HepG2 (cell line): ENCODE results near the gene PPP1R14D. TPM values are rescaled to one million over a fixed set of nuclear protein-coding genes. Genes with fewer than 3 reads are reported as not detected.
A peak's percentile ranks its signal among the peaks of the same experiment; 100 is the strongest.

ENCODE experiments used
- DPF2 ChIP-seq: sonication (generic); formaldehyde crosslinking; IDR thresholded peaks from 2 replicates; pipeline ENCODE4 v1.4.0; 2020; ENCODE audit warnings: mild to moderate bottlenecking, low read depth, missing genetic modification reagents, borderline replicate concordance
- DR1 ChIP-seq: sonication (generic); formaldehyde crosslinking; IDR thresholded peaks from 2 replicates; pipeline ENCODE4 v1.8.0; 2021; ENCODE audit warnings: mild to moderate bottlenecking, missing genetic modification reagents, inconsistent platforms
- GFI1 ChIP-seq: sonication (generic); formaldehyde crosslinking; IDR thresholded peaks from 2 replicates; pipeline ENCODE4 v1.5.0; 2020; ENCODE audit warnings: missing genetic modification reagents, mild to moderate bottlenecking, borderline replicate concordance
- HES4 ChIP-seq: sonication (generic); formaldehyde crosslinking; IDR thresholded peaks from 2 replicates; pipeline ENCODE4 v1.9.0; 2021; ENCODE audit warnings: mild to moderate bottlenecking, missing genetic modification reagents, borderline replicate concordance
- MAFK ChIP-seq, 2 experiments: IDR thresholded peaks in 1 of 2; conservative IDR thresholded peaks in 1 of 2; 2 replicates each; pipeline ENCODE4 v1.6.1; 2011; ENCODE audit warnings: improper control_type of control experiment in 2 of 2, low read length in 2 of 2
- MEIS1 ChIP-seq: sonication (generic); formaldehyde crosslinking; IDR thresholded peaks from 2 replicates; pipeline ENCODE4 v1.9.0; 2021; ENCODE audit warnings: mild to moderate bottlenecking, missing genetic modification reagents, moderate library complexity, borderline replicate concordance
- MLLT10 ChIP-seq: sonication (generic); formaldehyde crosslinking; IDR thresholded peaks from 2 replicates; pipeline ENCODE4 v1.4.0; 2020; ENCODE audit warnings: missing genetic modification reagents
- NBN ChIP-seq: fragments of 450-650 bp; conservative IDR thresholded peaks from 2 replicates; pipeline ENCODE4 v1.6.1; 2017
- NR2F6 ChIP-seq, 2 experiments: IDR thresholded peaks; 2 replicates each; pipeline ENCODE4 v1.6.1; 2016; ENCODE audit warnings: antibody characterized with exemption in 1 of 2, mild to moderate bottlenecking in 1 of 2
- PHB2 ChIP-seq: fragments of 450-650 bp; IDR thresholded peaks from 2 replicates; pipeline ENCODE4 v1.6.1; 2018; ENCODE audit not compliant: partially characterized antibody
- YEATS4 ChIP-seq: sonication (generic); formaldehyde crosslinking; IDR thresholded peaks from 2 replicates; pipeline ENCODE4 v1.4.0; 2020; ENCODE audit warnings: missing genetic modification reagents, borderline replicate concordance
- ZFX ChIP-seq: sonication (generic); formaldehyde crosslinking; IDR thresholded peaks from 2 replicates; pipeline ENCODE4 v1.4.0; 2020; ENCODE audit warnings: mild to moderate bottlenecking, low read depth, missing genetic modification reagents, moderate library complexity
- ZNF263 ChIP-seq: sonication (generic); formaldehyde crosslinking; IDR thresholded peaks from 2 replicates; pipeline ENCODE4 v1.4.0; 2020; ENCODE audit warnings: missing genetic modification reagents
- ZNF512B ChIP-seq: sonication (generic); formaldehyde crosslinking; IDR thresholded peaks from 2 replicates; pipeline ENCODE4 v1.5.1; 2020; ENCODE audit warnings: missing genetic modification reagents, mild to moderate bottlenecking, borderline replicate concordance
- ZNF564 ChIP-seq: sonication (generic); formaldehyde crosslinking; IDR thresholded peaks from 2 replicates; pipeline ENCODE4 v1.8.1; 2023; ENCODE audit warnings: mild to moderate bottlenecking, missing genetic modification reagents
- ZSCAN25 ChIP-seq: sonication (generic); formaldehyde crosslinking; IDR thresholded peaks from 2 replicates; pipeline ENCODE4 v1.8.0; 2022; ENCODE audit warnings: mild to moderate bottlenecking, missing genetic modification reagents
- polyA plus RNA-seq, 8 experiments: library from polyadenylated mRNA; depleted of rRNA in 3 of 8; stranded (reverse) in 7 of 8; unstranded in 1 of 8; fragments of >200 nt; fragmentation: Illumina TruSeq in 4 of 8; extraction: Trizol in 4 of 8; gene quantifications; 2 replicates each; pipeline versions ENCODE4 v1.2.1 to v1.2.3, GENCODE V29; 2011 to 2016; ENCODE audit warnings: low read depth in 4 of 8, missing spikeins in 1 of 8, mixed read lengths in 1 of 8; ENCODE audit not compliant: insufficient read depth in 1 of 8
- total RNA-seq, 5 experiments: library from RNA; depleted of rRNA; stranded (reverse); fragments of >200 nt; fragmentation: Illumina TruSeq; extraction: Trizol; gene quantifications; 2 replicates each; pipeline ENCODE4 v1.2.3, GENCODE V29; 2016; ENCODE audit warnings: low read depth in 1 of 5
- TF ChIP-seq, protein P1 (sequence below), 2 experiments: IDR thresholded peaks; 2 replicates each; pipeline ENCODE4 v1.6.1; 2011 to 2012; ENCODE audit warnings: low read length in 2 of 2, borderline replicate concordance in 1 of 2, low read depth in 1 of 2, mild to moderate bottlenecking in 1 of 2, moderate library complexity in 1 of 2
- TF ChIP-seq, protein P2 (sequence below): sonication (generic); formaldehyde crosslinking; IDR thresholded peaks from 2 replicates; pipeline ENCODE4 v1.8.0; 2022; ENCODE audit warnings: mild to moderate bottlenecking, missing genetic modification reagents, moderate library complexity
- TF ChIP-seq, protein P3 (sequence below): sonication (generic); formaldehyde crosslinking; conservative IDR thresholded peaks from 2 replicates; pipeline ENCODE4 v1.8.1; 2023; ENCODE audit warnings: missing genetic modification reagents

Gene PPP1R14D
- total and polyA plus RNA-seq, 2 of the 13 experiments (the other 11 are each of a cell fraction or from before 2014, with no cell fraction given): 0.53 to 0.55 TPM

GRCh38 chr15:40873694-40874561 lies 45.4 kb upstream of the PPP1R14D start, which contains the start of gene RHOV (continued):
- TF ChIP-seq ZNF512B (CRISPR knock-in tag) (no peak), HES4 (CRISPR knock-in tag) (no peak), NR2F6 (IDR thresholded peaks at IDR 0.05) (no peak), NR2F6 (CRISPR knock-in tag; IDR thresholded peaks at IDR 0.05) (no peak), PHB2 (no peak), MEIS1 (0 out of 2 replicates have a peak, but pooled peaks have one; percentile 59), MLLT10 (CRISPR knock-in tag) (no peak), ZFX (CRISPR knock-in tag) (peak; percentile 65), ZNF564 (0 out of 2 replicates have a peak, but pooled peaks have one; percentile 17), NBN (no peak), ZSCAN25 (CRISPR knock-in tag) (peak; percentile 100), DR1 (CRISPR knock-in tag) (0 out of 2 replicates have a peak, but pooled peaks have one; percentile 39), ZNF263 (CRISPR knock-in tag) (peak; percentile 51), DPF2 (CRISPR knock-in tag) (no peak), YEATS4 (CRISPR knock-in tag) (0 out of 2 replicates have a peak, but pooled peaks have one; percentile 60), GFI1 (CRISPR knock-in tag) (no peak), MAFK (conservative IDR thresholded peaks at IDR 0.05 in 1 of 2, IDR thresholded peaks at IDR 0.05 in 1 of 2; ENCODE audit: low read length in 2 of 2) (no peak)
- TF ChIP-seq, protein P1, sequence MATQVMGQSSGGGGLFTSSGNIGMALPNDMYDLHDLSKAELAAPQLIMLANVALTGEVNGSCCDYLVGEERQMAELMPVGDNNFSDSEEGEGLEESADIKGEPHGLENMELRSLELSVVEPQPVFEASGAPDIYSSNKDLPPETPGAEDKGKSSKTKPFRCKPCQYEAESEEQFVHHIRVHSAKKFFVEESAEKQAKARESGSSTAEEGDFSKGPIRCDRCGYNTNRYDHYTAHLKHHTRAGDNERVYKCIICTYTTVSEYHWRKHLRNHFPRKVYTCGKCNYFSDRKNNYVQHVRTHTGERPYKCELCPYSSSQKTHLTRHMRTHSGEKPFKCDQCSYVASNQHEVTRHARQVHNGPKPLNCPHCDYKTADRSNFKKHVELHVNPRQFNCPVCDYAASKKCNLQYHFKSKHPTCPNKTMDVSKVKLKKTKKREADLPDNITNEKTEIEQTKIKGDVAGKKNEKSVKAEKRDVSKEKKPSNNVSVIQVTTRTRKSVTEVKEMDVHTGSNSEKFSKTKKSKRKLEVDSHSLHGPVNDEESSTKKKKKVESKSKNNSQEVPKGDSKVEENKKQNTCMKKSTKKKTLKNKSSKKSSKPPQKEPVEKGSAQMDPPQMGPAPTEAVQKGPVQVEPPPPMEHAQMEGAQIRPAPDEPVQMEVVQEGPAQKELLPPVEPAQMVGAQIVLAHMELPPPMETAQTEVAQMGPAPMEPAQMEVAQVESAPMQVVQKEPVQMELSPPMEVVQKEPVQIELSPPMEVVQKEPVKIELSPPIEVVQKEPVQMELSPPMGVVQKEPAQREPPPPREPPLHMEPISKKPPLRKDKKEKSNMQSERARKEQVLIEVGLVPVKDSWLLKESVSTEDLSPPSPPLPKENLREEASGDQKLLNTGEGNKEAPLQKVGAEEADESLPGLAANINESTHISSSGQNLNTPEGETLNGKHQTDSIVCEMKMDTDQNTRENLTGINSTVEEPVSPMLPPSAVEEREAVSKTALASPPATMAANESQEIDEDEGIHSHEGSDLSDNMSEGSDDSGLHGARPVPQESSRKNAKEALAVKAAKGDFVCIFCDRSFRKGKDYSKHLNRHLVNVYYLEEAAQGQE (IDR thresholded peaks at IDR 0.05; ENCODE audit: borderline replicate concordance in 1 of 2, low read depth in 1 of 2, low read length in 2 of 2): no peak
- TF ChIP-seq, protein P2, sequence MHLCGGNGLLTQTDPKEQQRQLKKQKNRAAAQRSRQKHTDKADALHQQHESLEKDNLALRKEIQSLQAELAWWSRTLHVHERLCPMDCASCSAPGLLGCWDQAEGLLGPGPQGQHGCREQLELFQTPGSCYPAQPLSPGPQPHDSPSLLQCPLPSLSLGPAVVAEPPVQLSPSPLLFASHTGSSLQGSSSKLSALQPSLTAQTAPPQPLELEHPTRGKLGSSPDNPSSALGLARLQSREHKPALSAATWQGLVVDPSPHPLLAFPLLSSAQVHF (CRISPR knock-in tag): no peak
- TF ChIP-seq, protein P3, sequence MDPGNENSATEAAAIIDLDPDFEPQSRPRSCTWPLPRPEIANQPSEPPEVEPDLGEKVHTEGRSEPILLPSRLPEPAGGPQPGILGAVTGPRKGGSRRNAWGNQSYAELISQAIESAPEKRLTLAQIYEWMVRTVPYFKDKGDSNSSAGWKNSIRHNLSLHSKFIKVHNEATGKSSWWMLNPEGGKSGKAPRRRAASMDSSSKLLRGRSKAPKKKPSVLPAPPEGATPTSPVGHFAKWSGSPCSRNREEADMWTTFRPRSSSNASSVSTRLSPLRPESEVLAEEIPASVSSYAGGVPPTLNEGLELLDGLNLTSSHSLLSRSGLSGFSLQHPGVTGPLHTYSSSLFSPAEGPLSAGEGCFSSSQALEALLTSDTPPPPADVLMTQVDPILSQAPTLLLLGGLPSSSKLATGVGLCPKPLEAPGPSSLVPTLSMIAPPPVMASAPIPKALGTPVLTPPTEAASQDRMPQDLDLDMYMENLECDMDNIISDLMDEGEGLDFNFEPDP (CRISPR knock-in tag): 0 out of 2 replicates have a peak, but pooled peaks have one; percentile 27
